D721Med (cell line): Measurements from ENCODE around the gene TIMP3.

ENCODE experiments used
- DNase-seq: peaks from one replicate; pipeline ENCODE4 v3.0.0; 2011; ENCODE audit warnings: low spot score; ENCODE audit not compliant: insufficient read length
- FAIRE-seq: peaks from 2 replicates; lab custom pipeline; 2011; peaks lifted over from hg19 to GRCh38; lab: Jason Lieb, UNC
- CTCF ChIP-seq: IDR thresholded peaks from 2 replicates; pipeline ENCODE4 v1.5.1; 2012; ENCODE audit warnings: mild to moderate bottlenecking, control low read depth; ENCODE audit not compliant: insufficient read depth; ENCODE audit errors: missing control alignments

The TIMP3 gene

GRCh38 chr22:32874385-32874784 lies 72.9 kb downstream of the TIMP3 start:
- no peak for DNase-seq
- no peak for FAIRE-seq
- no peak for TF ChIP-seq CTCF

GRCh38 chr22:32874976-32875375 lies 73.5 kb downstream of the TIMP3 start:
- DNase-seq (no peak), FAIRE-seq (no peak)

GRCh38 chr22:32876516-32876915 lies 75.0 kb downstream of the TIMP3 start:
- TF ChIP-seq CTCF, result no peak
- DNase-seq (no peak), FAIRE-seq (no peak)

More at GRCh38 chr22:32874976-32875375, 73.5 kb downstream of the TIMP3 start:
- no peak for TF ChIP-seq CTCF

GRCh38 chr22:32877196-32877595 lies 75.7 kb downstream of the TIMP3 start:
- FAIRE-seq (no peak), DNase-seq (no peak)
- no peak for TF ChIP-seq CTCF

GRCh38 chr22:32879550-32879949 lies 78.0 kb downstream of the TIMP3 start:
- TF ChIP-seq CTCF, result no peak
- FAIRE-seq, result no peak
- no peak for DNase-seq

- DNase-seq, result no peak
- FAIRE-seq, result no peak
- TF ChIP-seq CTCF, result no peak
These were observed 78.6 kb downstream of the TIMP3 start for GRCh38 chr22:32880061-32880460.

GRCh38 chr22:32880505-32880892 lies 79.0 kb downstream of the TIMP3 start:
- no peak for FAIRE-seq
- no peak for TF ChIP-seq CTCF
- no peak for DNase-seq
